Panc1 (cell line): ENCODE results near the gene PCGF3. TPM values are rescaled to one million over a fixed set of nuclear protein-coding genes. Genes with fewer than 3 reads are reported as not detected.

Experiments
- ATAC-seq: fragments of 200-7000 bp; cut with Tn5 transposase; 2 replicates; pipeline ENCODE4 v1.9.1; 2020; ENCODE audit warnings: mild to moderate bottlenecking, moderate library complexity
- BruUV-seq: library from RNA; stranded (reverse); fragments of 400-500 nt; replicated peaks from 2 replicates; lab custom pipeline; 2021; lab: Mats Ljungman, UMichigan
- CTCF ChIA-PET: fragments of 300-600 bp; sonication (Branson Sonifier 250); formaldehyde crosslinking; loops from one replicate; lab custom pipeline; 2022; ENCODE audit warnings: antibody characterized with exemption; lab: Charles Lee
- POLR2A ChIA-PET: fragments of 300-600 bp; sonication (Branson Sonifier 250); formaldehyde crosslinking; loops from one replicate; lab custom pipeline; 2022; ENCODE audit warnings: antibody characterized with exemption; lab: Charles Lee
- DNase-seq: peaks from one replicate; pipeline ENCODE4 v3.0.0-alpha.2; 2010; ENCODE audit warnings: low read depth, low spot score
- H3K27ac ChIP-seq: 2 replicates; pipeline ENCODE4 v1.5.1; 2011; ENCODE audit warnings: mild to moderate bottlenecking, low read length, inconsistent platforms
- H3K27me3 ChIP-seq: fragments of 200-500 bp; sonication (Bioruptor generic); 2 replicates; pipeline ENCODE4 v1.6.0; 2014; ENCODE audit warnings: low read length, inconsistent platforms; ENCODE audit not compliant: control insufficient read depth, insufficient read depth
- H3K36me3 ChIP-seq: fragments of 200-500 bp; sonication (Bioruptor generic); 2 replicates; pipeline ENCODE4 v1.5.1; 2014; ENCODE audit warnings: inconsistent platforms, mild to moderate bottlenecking, low read length, moderate library complexity; ENCODE audit not compliant: control insufficient read depth, insufficient read depth
- H3K4me1 ChIP-seq: 2 replicates; pipeline ENCODE4 v1.5.1; 2011; ENCODE audit warnings: inconsistent platforms, mild to moderate bottlenecking, low read length, moderate library complexity; ENCODE audit not compliant: control insufficient read depth, insufficient read depth
- H3K4me3 ChIP-seq, 2 experiments: 2 replicates each; pipeline ENCODE4 v1.5.1; 2011 to 2012; ENCODE audit warnings: low read depth in 2 of 2, low read length in 2 of 2, mild to moderate bottlenecking in 2 of 2, inconsistent platforms in 1 of 2, moderate library complexity in 1 of 2
- H3K9me3 ChIP-seq: fragments of 200-500 bp; sonication (Bioruptor generic); 2 replicates; pipeline ENCODE4 v1.5.1; 2014; ENCODE audit warnings: low read depth, mild to moderate bottlenecking, inconsistent platforms, low read length, moderate library complexity; ENCODE audit not compliant: control insufficient read depth, insufficient read depth
- POLR2AphosphoS5 ChIP-seq: IDR thresholded peaks from 2 replicates; pipeline ENCODE4 v1.6.1; 2012; ENCODE audit warnings: mild to moderate bottlenecking, low read depth, low read length, moderate library complexity
- SIN3A ChIP-seq: IDR thresholded peaks from 2 replicates; pipeline ENCODE4 v1.6.1; 2012; ENCODE audit warnings: low read depth, mild to moderate bottlenecking, low read length, moderate library complexity, borderline replicate concordance; ENCODE audit not compliant: insufficient read depth
- TCF7L2 ChIP-seq: IDR thresholded peaks from 2 replicates; pipeline ENCODE4 v1.6.1; 2011; ENCODE audit warnings: mild to moderate bottlenecking, low read depth, low read length, inconsistent platforms
- in situ Hi-C: cut with HindIII; loops from 2 replicates; pipeline ENCODE4 v1.10.0; 2016; ENCODE audit warnings: low sequenced_read_pairs, low pct_unique_long_range_greater_than_20kb
- intact Hi-C: fragments of 100-400 bp; cut with micrococcal nuclease; formaldehyde crosslinking; loops from one replicate; pipeline ENCODE4 v1.10.0; 2022; ENCODE audit not compliant: unreplicated experiment
- total RNA-seq: library from RNA; stranded (reverse); gene quantifications from one replicate; pipeline ENCODE4 v1.2.1, GENCODE V29; 2021; ENCODE audit not compliant: unreplicated experiment
- TF ChIP-seq, protein P1 (sequence below), 2 experiments: IDR thresholded peaks; 2 replicates each; pipeline ENCODE4 v1.6.1; 2011 to 2012; ENCODE audit warnings: low read depth in 2 of 2, control low read depth in 1 of 2, low read length in 1 of 2, mild to moderate bottlenecking in 1 of 2, moderate library complexity in 1 of 2; ENCODE audit not compliant: insufficient read depth in 1 of 2
- TF ChIP-seq, protein P2 (sequence below): fragments of 450-650 bp; IDR thresholded peaks from 2 replicates; pipeline ENCODE4 v1.5.1; 2017; ENCODE audit warnings: mild to moderate bottlenecking

Gene PCGF3
- total RNA-seq, 1 experiment from 2014 or later = 44.6 TPM

DNA sequence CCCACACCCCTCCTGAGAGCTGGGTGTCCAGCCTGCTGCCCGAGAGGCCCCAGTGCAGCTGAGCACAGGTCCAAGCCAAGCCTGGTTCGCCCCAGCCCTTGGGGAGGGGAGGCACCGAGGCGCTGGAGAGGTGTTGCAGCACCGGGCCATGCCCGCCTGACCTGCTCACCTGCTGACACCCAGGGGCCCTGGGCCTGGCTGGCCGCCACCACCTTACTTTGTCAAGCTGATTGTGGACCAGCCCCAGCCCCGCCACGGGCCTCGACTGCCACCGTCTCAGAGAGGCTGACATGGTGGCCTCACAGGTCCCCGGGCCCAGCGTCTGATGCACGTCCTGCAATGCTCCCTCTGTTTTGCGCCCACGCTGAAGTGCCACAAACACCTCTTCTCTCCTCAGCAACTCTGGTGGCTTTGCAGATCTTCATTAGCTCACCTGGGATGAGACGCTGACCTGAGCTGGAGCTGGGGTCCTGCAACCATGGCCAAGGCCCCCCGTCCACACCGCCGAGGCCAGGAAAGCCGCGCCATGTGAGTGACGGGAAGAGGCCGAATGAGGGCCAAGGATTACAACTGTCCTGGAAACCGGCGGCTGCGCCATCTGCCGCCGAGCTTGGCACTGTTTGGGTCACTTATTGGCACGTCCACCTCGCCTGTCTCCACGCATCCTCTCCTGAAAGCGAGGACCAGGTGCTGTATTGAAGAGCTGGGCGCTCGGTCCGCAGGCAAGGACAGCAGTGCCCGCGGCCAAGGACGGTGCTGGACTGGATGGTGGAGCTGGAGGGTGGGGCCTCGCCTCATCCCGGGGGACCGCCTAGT is 112.7 kb downstream of the PCGF3 start:
- DNase-seq (no peak), ATAC-seq (no peak)
- in situ Hi-C loops = no loop called here
- H3K9me3 ChIP-seq = no peaks in the 10 kb centered on the region
- ChIA-PET POLR2A (no interaction called here), CTCF (no interaction called here)
- no peaks in the 10 kb centered on the region for H3K27me3 ChIP-seq
- H3K4me1 ChIP-seq = no peaks in the 10 kb centered on the region
- no peak overlapping the region for H3K4me3 ChIP-seq
- no peak overlapping the region for H3K27ac ChIP-seq
- no TSS peak for BruUV-seq
- intact Hi-C loops = no loop called here
- TF ChIP-seq, protein P1, sequence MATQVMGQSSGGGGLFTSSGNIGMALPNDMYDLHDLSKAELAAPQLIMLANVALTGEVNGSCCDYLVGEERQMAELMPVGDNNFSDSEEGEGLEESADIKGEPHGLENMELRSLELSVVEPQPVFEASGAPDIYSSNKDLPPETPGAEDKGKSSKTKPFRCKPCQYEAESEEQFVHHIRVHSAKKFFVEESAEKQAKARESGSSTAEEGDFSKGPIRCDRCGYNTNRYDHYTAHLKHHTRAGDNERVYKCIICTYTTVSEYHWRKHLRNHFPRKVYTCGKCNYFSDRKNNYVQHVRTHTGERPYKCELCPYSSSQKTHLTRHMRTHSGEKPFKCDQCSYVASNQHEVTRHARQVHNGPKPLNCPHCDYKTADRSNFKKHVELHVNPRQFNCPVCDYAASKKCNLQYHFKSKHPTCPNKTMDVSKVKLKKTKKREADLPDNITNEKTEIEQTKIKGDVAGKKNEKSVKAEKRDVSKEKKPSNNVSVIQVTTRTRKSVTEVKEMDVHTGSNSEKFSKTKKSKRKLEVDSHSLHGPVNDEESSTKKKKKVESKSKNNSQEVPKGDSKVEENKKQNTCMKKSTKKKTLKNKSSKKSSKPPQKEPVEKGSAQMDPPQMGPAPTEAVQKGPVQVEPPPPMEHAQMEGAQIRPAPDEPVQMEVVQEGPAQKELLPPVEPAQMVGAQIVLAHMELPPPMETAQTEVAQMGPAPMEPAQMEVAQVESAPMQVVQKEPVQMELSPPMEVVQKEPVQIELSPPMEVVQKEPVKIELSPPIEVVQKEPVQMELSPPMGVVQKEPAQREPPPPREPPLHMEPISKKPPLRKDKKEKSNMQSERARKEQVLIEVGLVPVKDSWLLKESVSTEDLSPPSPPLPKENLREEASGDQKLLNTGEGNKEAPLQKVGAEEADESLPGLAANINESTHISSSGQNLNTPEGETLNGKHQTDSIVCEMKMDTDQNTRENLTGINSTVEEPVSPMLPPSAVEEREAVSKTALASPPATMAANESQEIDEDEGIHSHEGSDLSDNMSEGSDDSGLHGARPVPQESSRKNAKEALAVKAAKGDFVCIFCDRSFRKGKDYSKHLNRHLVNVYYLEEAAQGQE (IDR thresholded peaks at IDR 0.05; ENCODE audit: insufficient read depth in 1 of 2, low read depth in 2 of 2, low read length in 1 of 2) = no peak
- TF ChIP-seq, protein P2, sequence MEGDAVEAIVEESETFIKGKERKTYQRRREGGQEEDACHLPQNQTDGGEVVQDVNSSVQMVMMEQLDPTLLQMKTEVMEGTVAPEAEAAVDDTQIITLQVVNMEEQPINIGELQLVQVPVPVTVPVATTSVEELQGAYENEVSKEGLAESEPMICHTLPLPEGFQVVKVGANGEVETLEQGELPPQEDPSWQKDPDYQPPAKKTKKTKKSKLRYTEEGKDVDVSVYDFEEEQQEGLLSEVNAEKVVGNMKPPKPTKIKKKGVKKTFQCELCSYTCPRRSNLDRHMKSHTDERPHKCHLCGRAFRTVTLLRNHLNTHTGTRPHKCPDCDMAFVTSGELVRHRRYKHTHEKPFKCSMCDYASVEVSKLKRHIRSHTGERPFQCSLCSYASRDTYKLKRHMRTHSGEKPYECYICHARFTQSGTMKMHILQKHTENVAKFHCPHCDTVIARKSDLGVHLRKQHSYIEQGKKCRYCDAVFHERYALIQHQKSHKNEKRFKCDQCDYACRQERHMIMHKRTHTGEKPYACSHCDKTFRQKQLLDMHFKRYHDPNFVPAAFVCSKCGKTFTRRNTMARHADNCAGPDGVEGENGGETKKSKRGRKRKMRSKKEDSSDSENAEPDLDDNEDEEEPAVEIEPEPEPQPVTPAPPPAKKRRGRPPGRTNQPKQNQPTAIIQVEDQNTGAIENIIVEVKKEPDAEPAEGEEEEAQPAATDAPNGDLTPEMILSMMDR = no peak
- TF ChIP-seq TCF7L2 (no peak), SIN3A (no peak), POLR2AphosphoS5 (no peak)
- no peaks in the 10 kb centered on the region for H3K36me3 ChIP-seq

DNA sequence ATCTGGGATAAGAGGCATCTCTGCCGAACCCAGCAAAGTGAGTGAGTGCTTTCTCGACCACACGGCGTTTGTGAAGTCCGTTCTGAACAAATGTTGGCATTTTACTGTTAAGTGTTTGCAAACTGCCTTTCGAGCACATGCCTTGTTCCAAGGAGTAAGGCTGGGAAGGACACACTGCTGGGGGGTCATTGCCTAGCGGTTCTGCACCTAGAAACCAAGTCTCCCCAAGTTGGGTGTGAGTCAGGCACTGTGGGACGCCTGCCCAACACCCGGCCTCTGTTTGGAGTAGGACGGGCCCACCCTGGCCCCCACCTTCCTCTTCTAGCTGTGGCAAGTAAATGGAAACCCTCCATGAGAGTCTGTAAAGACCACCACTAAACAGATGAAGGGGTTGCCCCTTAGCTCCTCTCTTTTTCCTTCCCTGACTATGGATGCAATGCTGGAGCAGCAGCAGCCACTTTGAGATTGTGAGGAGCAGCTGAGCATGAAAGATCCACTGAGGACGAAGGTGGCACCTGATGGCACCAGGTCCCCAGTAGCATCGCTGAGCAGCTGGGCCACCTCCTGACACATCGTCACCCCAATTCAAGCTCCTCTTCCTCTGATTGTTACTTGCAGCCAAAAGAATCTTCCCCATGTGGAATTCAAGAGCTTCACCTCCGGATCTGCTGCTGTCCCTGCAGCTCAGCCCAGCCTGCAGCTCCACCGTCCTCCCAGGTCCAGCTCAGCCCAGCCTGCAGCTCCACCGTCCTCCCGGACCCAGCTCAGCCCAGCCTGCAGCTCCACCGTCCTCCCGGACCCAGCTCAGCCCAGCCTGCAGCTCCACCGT is 114.0 kb downstream of the PCGF3 start:
- in situ Hi-C loops = no loop called here
- no TSS peak for BruUV-seq
- ChIA-PET CTCF (no interaction called here), POLR2A (no interaction called here)
- no peak overlapping the region for H3K27ac ChIP-seq
- ATAC-seq (no peak), DNase-seq (no peak)
- TF ChIP-seq POLR2AphosphoS5 = no peak
- no peak for TF ChIP-seq TCF7L2
- TF ChIP-seq, protein P1 (IDR thresholded peaks at IDR 0.05; ENCODE audit: insufficient read depth in 1 of 2, low read depth in 2 of 2, low read length in 1 of 2) = no peak
- TF ChIP-seq SIN3A = no peak
- no peaks in the 10 kb centered on the region for H3K9me3 ChIP-seq
- H3K36me3 ChIP-seq = no peaks in the 10 kb centered on the region
- no peaks in the 10 kb centered on the region for H3K4me1 ChIP-seq
- H3K4me3 ChIP-seq = no peak overlapping the region
- intact Hi-C loops = no loop called here
- no peaks in the 10 kb centered on the region for H3K27me3 ChIP-seq
